ENCODE data around the gene PSPN. TPM values are rescaled to one million over a fixed set of nuclear protein-coding genes. Genes with fewer than 3 reads are reported as not detected.
"Not testable (repeated sequence)": the region's sequence is repeated elsewhere in the genome, so short reads cannot be mapped to it uniquely, and the experiment has no call there.

The PSPN gene
- total and polyA plus RNA-seq, 4 donors: 0.50 to 1.5 (median 1.1) TPM

- 96 to 98% methylated on average over 21 of the region's 21 CpGs for WGBS, 2 donors
- H3K27me3 ChIP-seq (ENCODE audit: control insufficient read depth in 3 of 3, insufficient read depth in 3 of 3, low read length in 2 of 3): no peaks in the 10 kb centered on the region
- ATAC-seq (ENCODE audit: insufficient read depth, low FRiP score) (no peak), DNase-seq (no peak)
- no peaks in the 10 kb centered on the region for H3K9me3 ChIP-seq (ENCODE audit: control insufficient read depth in 4 of 4, insufficient read depth in 3 of 4, low read length in 3 of 4)
- no peak for TF ChIP-seq CTCF (IDR thresholded peaks at IDR 0.05; ENCODE audit: control extremely low read depth, extremely low read depth)
- no peak overlapping the region for H3K9ac ChIP-seq (ENCODE audit: insufficient read depth in 1 of 2, low read length in 2 of 2)
- H3K4me3 ChIP-seq: no peak overlapping the region
- no peak overlapping the region for H3K27ac ChIP-seq (ENCODE audit: low read depth in 1 of 2, low read length in 1 of 2)
- H3K36me3 ChIP-seq (ENCODE audit: control insufficient read depth in 4 of 4, insufficient read depth in 4 of 4, low read length in 4 of 4): peaks cover 14 to 35% (median 14%) of the 10 kb centered on the region in 4 donors
- peaks cover 0 to 6% (median 4%) of the 10 kb centered on the region in 5 donors for H3K4me1 ChIP-seq (ENCODE audit: control insufficient read depth in 5 of 5, insufficient read depth in 5 of 5, low read length in 5 of 5)
Measured at GRCh38 chr19:6364353-6364752, 11.4 kb downstream of the PSPN start.

GRCh38 chr19:6362351-6362801, 13.4 kb downstream of the PSPN start:
- Histone ChIP-seq H3K36me3 (ENCODE audit: control insufficient read depth in 4 of 4, insufficient read depth in 4 of 4, low read length in 4 of 4) (peaks cover 5 to 19% (median 9%) of the 10 kb centered on the region in 4 donors), H3K9me3 (ENCODE audit: control insufficient read depth in 4 of 4, insufficient read depth in 3 of 4, low read length in 3 of 4) (no peaks in the 10 kb centered on the region), H3K4me3 (peak overlapping the region; percentile 93), H3K27ac (ENCODE audit: low read depth in 1 of 2, low read length in 1 of 2) (peak overlapping the region; percentile 78 to 85), H3K4me1 (ENCODE audit: control insufficient read depth in 5 of 5, insufficient read depth in 5 of 5, low read length in 5 of 5) (peaks cover 0 to 6% (median 5%) of the 10 kb centered on the region in 5 donors), H3K27me3 (ENCODE audit: control insufficient read depth in 3 of 3, insufficient read depth in 3 of 3, low read length in 2 of 3) (no peaks in the 10 kb centered on the region), H3K9ac (ENCODE audit: insufficient read depth in 1 of 2, low read length in 2 of 2) (peak overlapping the region; percentile 70 to 77)
- no peak for DNase-seq
- no peak for TF ChIP-seq CTCF (IDR thresholded peaks at IDR 0.05; ENCODE audit: control extremely low read depth, extremely low read depth)
- ATAC-seq (ENCODE audit: insufficient read depth, low FRiP score): no peak
- 30 to 34% methylated on average over 11 of the region's 11 CpGs for WGBS, 2 donors

- Histone ChIP-seq H3K4me1 (ENCODE audit: control insufficient read depth in 5 of 5, insufficient read depth in 5 of 5, low read length in 5 of 5) (peaks cover 0 to 6% (median 5%) of the 10 kb centered on the region in 5 donors), H3K27me3 (ENCODE audit: control insufficient read depth in 3 of 3, insufficient read depth in 3 of 3, low read length in 2 of 3) (no peaks in the 10 kb centered on the region), H3K27ac (ENCODE audit: low read depth in 1 of 2, low read length in 1 of 2) (peak overlapping the region; percentile 78 to 85), H3K9me3 (ENCODE audit: control insufficient read depth in 4 of 4, insufficient read depth in 3 of 4, low read length in 3 of 4) (no peaks in the 10 kb centered on the region), H3K36me3 (ENCODE audit: control insufficient read depth in 4 of 4, insufficient read depth in 4 of 4, low read length in 4 of 4) (peaks cover 4 to 18% (median 9%) of the 10 kb centered on the region in 4 donors), H3K4me3 (peak overlapping the region; percentile 93), H3K9ac (ENCODE audit: insufficient read depth in 1 of 2, low read length in 2 of 2) (peak overlapping the region; percentile 70 to 77)
- no peak for TF ChIP-seq CTCF (IDR thresholded peaks at IDR 0.05; ENCODE audit: control extremely low read depth, extremely low read depth)
- ATAC-seq (ENCODE audit: insufficient read depth, low FRiP score): no peak
- peak in 1 of 3 donors; percentile 64 for DNase-seq
- WGBS, 2 donors: 0% methylated on average over 7 of the region's 7 CpGs
Measured at GRCh38 chr19:6362027-6362350, 13.7 kb downstream of the PSPN start.

GRCh38 chr19:6360857-6361216, 14.9 kb downstream of the PSPN start:
- DNase-seq; H3K4me1 ChIP-seq (ENCODE audit: control insufficient read depth in 5 of 5, insufficient read depth in 5 of 5, low read length in 5 of 5); ATAC-seq (ENCODE audit: insufficient read depth, low FRiP score); H3K27ac ChIP-seq (ENCODE audit: low read depth in 1 of 2, low read length in 1 of 2); H3K9me3 ChIP-seq (ENCODE audit: control insufficient read depth in 4 of 4, insufficient read depth in 3 of 4, low read length in 3 of 4); H3K4me3 ChIP-seq; H3K36me3 ChIP-seq (ENCODE audit: control insufficient read depth in 4 of 4, insufficient read depth in 4 of 4, low read length in 4 of 4); H3K27me3 ChIP-seq (ENCODE audit: control insufficient read depth in 3 of 3, insufficient read depth in 3 of 3, low read length in 2 of 3): not testable (repeated sequence)
- 94 to 95% methylated on average over 10 of the region's 10 CpGs for WGBS, 2 donors
- H3K9ac ChIP-seq (ENCODE audit: insufficient read depth in 1 of 2, low read length in 2 of 2): peak overlapping the region in 1 of 2 donors; percentile 75

GRCh38 chr19:6360445-6360844, 15.3 kb downstream of the PSPN start:
- not testable (repeated sequence) for H3K36me3 ChIP-seq (ENCODE audit: control insufficient read depth in 4 of 4, insufficient read depth in 4 of 4, low read length in 4 of 4); H3K9ac ChIP-seq (ENCODE audit: insufficient read depth in 1 of 2, low read length in 2 of 2); H3K4me1 ChIP-seq (ENCODE audit: control insufficient read depth in 5 of 5, insufficient read depth in 5 of 5, low read length in 5 of 5); DNase-seq; ATAC-seq (ENCODE audit: insufficient read depth, low FRiP score); H3K27ac ChIP-seq (ENCODE audit: low read depth in 1 of 2, low read length in 1 of 2); H3K9me3 ChIP-seq (ENCODE audit: control insufficient read depth in 4 of 4, insufficient read depth in 3 of 4, low read length in 3 of 4); H3K4me3 ChIP-seq; H3K27me3 ChIP-seq (ENCODE audit: control insufficient read depth in 3 of 3, insufficient read depth in 3 of 3, low read length in 2 of 3)
- 94 to 96% methylated on average over 12 of the region's 12 CpGs for WGBS, 2 donors

All from lung (tissue), 12 donors.